ENCODE results near the gene COL24A1.

DNA sequence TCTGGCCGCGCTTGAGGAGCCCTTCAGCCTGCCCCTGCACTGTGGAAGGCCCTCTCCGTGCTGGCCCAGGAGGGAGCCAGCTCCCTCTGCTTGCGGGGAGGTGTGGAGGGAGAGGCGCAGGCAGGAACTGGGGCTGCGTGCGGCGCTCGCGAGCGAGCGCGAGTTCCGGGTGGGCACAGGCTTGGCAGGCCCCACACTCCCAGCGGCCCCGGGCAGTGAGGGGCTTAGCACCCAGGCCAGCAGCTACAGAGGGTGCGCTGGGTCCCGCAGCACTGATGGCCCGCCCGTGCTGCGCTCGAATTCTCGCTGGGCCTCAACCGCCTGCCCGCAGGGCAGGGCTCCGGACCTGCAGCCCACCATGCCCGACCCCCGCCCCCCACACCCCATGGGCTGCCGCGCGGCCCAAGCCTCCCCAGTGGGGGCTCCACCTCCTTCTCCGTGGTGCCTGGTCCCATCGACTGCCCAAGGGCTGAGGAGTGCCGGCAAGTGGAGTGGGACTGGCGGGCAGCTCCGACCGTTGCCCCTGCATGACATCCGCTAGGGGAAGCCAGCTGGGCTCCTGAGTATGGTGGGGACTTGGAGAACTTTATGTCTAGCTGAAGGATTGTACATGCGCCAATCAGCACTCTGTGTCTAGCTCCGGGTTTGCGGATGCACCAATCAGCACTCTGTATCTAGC lies 46.0 kb downstream of the COL24A1 start:
- TF ChIP-seq, protein P1, sequence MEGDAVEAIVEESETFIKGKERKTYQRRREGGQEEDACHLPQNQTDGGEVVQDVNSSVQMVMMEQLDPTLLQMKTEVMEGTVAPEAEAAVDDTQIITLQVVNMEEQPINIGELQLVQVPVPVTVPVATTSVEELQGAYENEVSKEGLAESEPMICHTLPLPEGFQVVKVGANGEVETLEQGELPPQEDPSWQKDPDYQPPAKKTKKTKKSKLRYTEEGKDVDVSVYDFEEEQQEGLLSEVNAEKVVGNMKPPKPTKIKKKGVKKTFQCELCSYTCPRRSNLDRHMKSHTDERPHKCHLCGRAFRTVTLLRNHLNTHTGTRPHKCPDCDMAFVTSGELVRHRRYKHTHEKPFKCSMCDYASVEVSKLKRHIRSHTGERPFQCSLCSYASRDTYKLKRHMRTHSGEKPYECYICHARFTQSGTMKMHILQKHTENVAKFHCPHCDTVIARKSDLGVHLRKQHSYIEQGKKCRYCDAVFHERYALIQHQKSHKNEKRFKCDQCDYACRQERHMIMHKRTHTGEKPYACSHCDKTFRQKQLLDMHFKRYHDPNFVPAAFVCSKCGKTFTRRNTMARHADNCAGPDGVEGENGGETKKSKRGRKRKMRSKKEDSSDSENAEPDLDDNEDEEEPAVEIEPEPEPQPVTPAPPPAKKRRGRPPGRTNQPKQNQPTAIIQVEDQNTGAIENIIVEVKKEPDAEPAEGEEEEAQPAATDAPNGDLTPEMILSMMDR (IDR thresholded peaks at IDR 0.05; ENCODE audit: low read length) = no peak
- TF ChIP-seq EZH2 (IDR thresholded peaks at IDR 0.05; ENCODE audit: borderline replicate concordance, low read length) = no peak

All from OCI-LY1 (cell line).